H1 (cell line): ENCODE data around the gene SLC25A21. TPM values are rescaled to one million over a fixed set of nuclear protein-coding genes. Genes with fewer than 3 reads are reported as not detected.

Experiments used
- CTCF ChIA-PET: fragments of 300-600 bp; sonication (Branson Sonifier 250); formaldehyde crosslinking; loops from one replicate; lab custom pipeline; 2021; ENCODE audit not compliant: partially characterized antibody; lab: Charles Lee
- POLR2A ChIA-PET: fragments of 300-600 bp; sonication (Branson Sonifier 250); formaldehyde crosslinking; loops from one replicate; lab custom pipeline; 2021; ENCODE audit warnings: inconsistent platforms; ENCODE audit not compliant: partially characterized antibody; lab: Charles Lee
- DNase-seq, 2 experiments: peaks; one replicate each; pipeline versions ENCODE4 v3.0.0 to v3.0.0-alpha.2; 2010 to 2022; ENCODE audit warnings: low spot score in 2 of 2, low read depth in 1 of 2, mixed read lengths in 1 of 2
- FAIRE-seq: peaks from 2 replicates; lab custom pipeline; 2011; peaks lifted over from hg19 to GRCh38; lab: Jason Lieb, UNC
- H2AFZ ChIP-seq: 2 replicates; pipeline ENCODE4 v1.8.1; 2012; ENCODE audit warnings: low read length, inconsistent platforms
- H2AK5ac ChIP-seq: 2 replicates; pipeline ENCODE4 v1.6.1; 2013; ENCODE audit warnings: low read depth, low read length
- H2BK120ac ChIP-seq: replicated peaks from 2 replicates; pipeline ENCODE3; 2013; ENCODE audit warnings: low read depth, low read length, inconsistent platforms
- H2BK12ac ChIP-seq: 2 replicates; pipeline ENCODE4 v1.6.1; 2013; ENCODE audit warnings: low read depth, low read length
- H2BK15ac ChIP-seq: 2 replicates; pipeline ENCODE4 v1.6.1; 2013; ENCODE audit warnings: low read length
- H2BK20ac ChIP-seq: 2 replicates; pipeline ENCODE4 v1.6.1; 2013; ENCODE audit warnings: low read length
- H2BK5ac ChIP-seq: 2 replicates; pipeline ENCODE4 v1.6.1; 2013; ENCODE audit warnings: low read depth, low read length
- H3K14ac ChIP-seq: 2 replicates; pipeline ENCODE4 v1.6.1; 2013; ENCODE audit warnings: inconsistent platforms; ENCODE audit not compliant: insufficient read length
- H3K18ac ChIP-seq: 2 replicates; pipeline ENCODE4 v1.6.1; 2013; ENCODE audit warnings: low read length; ENCODE audit errors: extremely low read depth
- H3K23ac ChIP-seq: 2 replicates; pipeline ENCODE4 v1.6.1; 2013; ENCODE audit warnings: inconsistent platforms; ENCODE audit not compliant: insufficient read length
- H3K23me2 ChIP-seq: 2 replicates; pipeline ENCODE4 v1.6.1; 2013; ENCODE audit warnings: low read depth, low read length
- H3K27ac ChIP-seq: 2 replicates; pipeline ENCODE4 v1.6.1; 2011; ENCODE audit warnings: low read depth, low read length, inconsistent platforms
- H3K27me3 ChIP-seq, 4 experiments: replicated peaks in 1 of 4; 1 replicate in 1 of 4; 2 replicates in 3 of 4; pipeline versions ENCODE4 v1.6.1 to v1.8.1; 2011 to 2013; ENCODE audit warnings: low read length in 3 of 4, mild to moderate bottlenecking in 3 of 4, inconsistent platforms in 2 of 4, mixed read lengths in 2 of 4, moderate library complexity in 1 of 4; ENCODE audit not compliant: control insufficient read depth in 3 of 4, insufficient read depth in 3 of 4; ENCODE audit errors: extremely low read depth in 1 of 4
- H3K36me3 ChIP-seq, 4 experiments: 2 replicates each; pipeline versions ENCODE4 v1.6.1 to v1.8.1; 2011 to 2013; ENCODE audit warnings: mild to moderate bottlenecking in 4 of 4, low read length in 3 of 4, moderate library complexity in 2 of 4, control low read depth in 1 of 4, inconsistent platforms in 1 of 4; ENCODE audit not compliant: insufficient read depth in 4 of 4, control insufficient read depth in 2 of 4
- H3K4ac ChIP-seq: replicated peaks from 2 replicates; pipeline ENCODE3; 2013; ENCODE audit warnings: low read length, low read depth, mixed read lengths, inconsistent platforms; ENCODE audit not compliant: insufficient read length
- H3K4me1 ChIP-seq, 4 experiments: replicated peaks in 1 of 4; 1 replicate in 1 of 4; 2 replicates in 3 of 4; pipeline versions ENCODE4 v1.6.1 to v1.8.1; 2011 to 2013; ENCODE audit warnings: low read length in 3 of 4, inconsistent platforms in 2 of 4, mixed read lengths in 1 of 4; ENCODE audit not compliant: insufficient read depth in 4 of 4, control insufficient read depth in 3 of 4
- H3K4me2 ChIP-seq, 2 experiments: 2 replicates each; pipeline versions ENCODE4 v1.6.1 to v1.8.1; 2011 to 2013; ENCODE audit warnings: low read depth in 2 of 2, low read length in 2 of 2, control low read depth in 1 of 2, inconsistent platforms in 1 of 2, mild to moderate bottlenecking in 1 of 2; ENCODE audit not compliant: insufficient read depth in 1 of 2
- H3K4me3 ChIP-seq, 4 experiments: fragments of 200-600, 300-600 bp in 1 of 4; sonication (generic), shearing (Covaris generic), sonication (Bioruptor Twin) in 1 of 4; 2 replicates each; pipeline versions ENCODE4 v1.5.1 to v1.8.1; 2011 to 2016; ENCODE audit warnings: low read length in 4 of 4, low read depth in 3 of 4, control low read depth in 2 of 4, inconsistent platforms in 2 of 4, mild to moderate bottlenecking in 2 of 4, mixed read lengths in 1 of 4, moderate library complexity in 1 of 4; ENCODE audit not compliant: insufficient read depth in 2 of 4; ENCODE audit errors: extremely low read depth in 1 of 4
- H3K56ac ChIP-seq: replicated peaks from 2 replicates; pipeline ENCODE3; 2013; ENCODE audit warnings: low read depth, mild to moderate bottlenecking, mixed read lengths, low read length, inconsistent platforms; ENCODE audit not compliant: insufficient read length
- H3K79me1 ChIP-seq: 2 replicates; pipeline ENCODE4 v1.6.1; 2013; ENCODE audit warnings: low read depth, low read length, control low read depth
- H3K79me2 ChIP-seq, 2 experiments: 2 replicates each; pipeline versions ENCODE4 v1.6.1 to v1.8.1; 2012 to 2013; ENCODE audit warnings: low read length in 2 of 2, mild to moderate bottlenecking in 2 of 2, inconsistent platforms in 1 of 2; ENCODE audit not compliant: insufficient read depth in 2 of 2, control insufficient read depth in 1 of 2
- H3K9ac ChIP-seq, 4 experiments: replicated peaks in 1 of 4; 1 replicate in 1 of 4; 2 replicates in 3 of 4; pipeline versions ENCODE4 v1.6.1 to v1.8.1; 2011 to 2013; ENCODE audit warnings: low read depth in 3 of 4, low read length in 3 of 4, control low read depth in 2 of 4, mild to moderate bottlenecking in 2 of 4, moderate library complexity in 2 of 4, inconsistent platforms in 1 of 4; ENCODE audit errors: extremely low read depth in 1 of 4
- H3K9me3 ChIP-seq, 2 experiments: 2 replicates each; pipeline versions ENCODE4 v1.6.1 to v1.8.1; 2012 to 2013; ENCODE audit warnings: mild to moderate bottlenecking in 2 of 2, moderate library complexity in 2 of 2, control low read depth in 1 of 2, inconsistent platforms in 1 of 2, low read depth in 1 of 2, low read length in 1 of 2, mixed read lengths in 1 of 2; ENCODE audit not compliant: insufficient read depth in 2 of 2
- H4K20me1 ChIP-seq, 2 experiments: replicated peaks in 1 of 2; 2 replicates each; pipeline versions ENCODE3 to v1.8.1; 2011 to 2013; ENCODE audit warnings: inconsistent platforms in 2 of 2, low read length in 2 of 2, mild to moderate bottlenecking in 1 of 2; ENCODE audit not compliant: insufficient read depth in 2 of 2, control insufficient read depth in 1 of 2
- H4K5ac ChIP-seq: 2 replicates; pipeline ENCODE4 v1.6.1; 2013; ENCODE audit warnings: low read length, low read depth, mixed read lengths, inconsistent platforms; ENCODE audit not compliant: insufficient read length
- H4K8ac ChIP-seq: 2 replicates; pipeline ENCODE4 v1.8.0; 2013; ENCODE audit warnings: mild to moderate bottlenecking, moderate library complexity, low read length, inconsistent platforms; ENCODE audit not compliant: insufficient read depth; ENCODE audit errors: extremely low read depth
- H4K91ac ChIP-seq: replicated peaks from 2 replicates; pipeline ENCODE3; 2013; ENCODE audit warnings: low read length, mixed read lengths, inconsistent platforms; ENCODE audit not compliant: insufficient read length
- CREB1 ChIP-seq: IDR thresholded peaks from 2 replicates; pipeline ENCODE4 v1.6.1; 2012; ENCODE audit warnings: inconsistent platforms
- HDAC6 ChIP-seq: IDR thresholded peaks from one replicate; pipeline ENCODE4 v1.7.1; 2012; ENCODE audit warnings: low read depth, mild to moderate bottlenecking, inconsistent platforms, low read length, moderate library complexity
- RNF2 ChIP-seq: fragments of 200-900, 300-1000 bp; sonication (generic); IDR thresholded peaks from 2 replicates; pipeline ENCODE4 v1.7.1; 2016; ENCODE audit warnings: borderline replicate concordance, low read depth, mild to moderate bottlenecking, antibody characterized with exemption, low read length; ENCODE audit not compliant: poor library complexity, severe bottlenecking; ENCODE audit errors: missing control alignments
- SRF ChIP-seq: IDR thresholded peaks from 2 replicates; pipeline ENCODE4 v1.6.1; 2011; ENCODE audit warnings: mild to moderate bottlenecking, low read depth, low read length, moderate library complexity
- WGBS, 2 experiments: shearing (Covaris generic) in 1 of 2; methylation state at CpG; one replicate each; pipeline versions ENCODE4 v1.1.6 to v1.1.7; 2013 to 2015; ENCODE audit warnings: low lambda C conversion rate in 2 of 2, mixed read lengths in 2 of 2, inconsistent platforms in 1 of 2, low coverage in 1 of 2, missing lambda C conversion rate in 1 of 2; ENCODE audit not compliant: insufficient replicate concordance in 2 of 2, insufficient coverage in 1 of 2, insufficient read length in 1 of 2; ENCODE audit errors: extremely low coverage in 1 of 2, missing lambda C conversion rate in 1 of 2; 5-methylcytosine and 5-hydroxymethylcytosine counted together
- polyA plus RNA-seq, 7 experiments: library from polyadenylated mRNA; depleted of rRNA in 3 of 7; stranded (reverse) in 5 of 7; unstranded in 2 of 7; fragments of >200 nt in 5 of 7; fragments of 200-250 nt in 2 of 7; gene quantifications; 1 replicate in 5 of 7; 2 replicates in 1 of 7; 4 replicates in 1 of 7; pipeline versions ENCODE4 v1.2.1 to v1.2.3, GENCODE V29; 2011 to 2013; ENCODE audit warnings: missing spikeins in 2 of 7, mixed read lengths in 2 of 7
- total RNA-seq: library from RNA; stranded (reverse); fragmentation: NEBNext Ultra II Directional; extraction: Animal tissue kit (Norgen Biotek cat#: 25700); gene quantifications from 2 replicates; pipeline ENCODE4 v1.2.1, GENCODE V29; 2021

The SLC25A21 gene
- total and polyA plus RNA-seq, 2 of the 8 experiments (the other 6 are each of a cell fraction or from before 2014, with no cell fraction given) = 6.9 to 15.7 TPM

- DNase-seq = no peak
- POLR2A ChIA-PET = no interaction called here
- TF ChIP-seq SRF (no peak), CREB1 (no peak), RNF2 (no peak), HDAC6 (no peak)
These were observed 317.0 kb downstream of the SLC25A21 start for GRCh38 chr14:36855396-36855795.

More at GRCh38 chr14:36855396-36855795, 317.0 kb downstream of the SLC25A21 start:
- H3K79me2 ChIP-seq = no peaks in the 10 kb centered on the region
- no peak overlapping the region for H3K4ac ChIP-seq
- CTCF ChIA-PET = no interaction called here
- H4K20me1 ChIP-seq = no peaks in the 10 kb centered on the region
- no peak overlapping the region for H2AFZ ChIP-seq
- no peak overlapping the region for H3K4me2 ChIP-seq
- H2BK120ac ChIP-seq = no peak overlapping the region
- no peak overlapping the region for H3K23ac ChIP-seq
- H4K8ac ChIP-seq = no peak overlapping the region
- H3K27me3 ChIP-seq = no peaks in the 10 kb centered on the region
- no peak overlapping the region for H3K14ac ChIP-seq
- WGBS, 2 experiments = 70% methylated on average over 3 of the region's 3 CpGs; no CpG with 5 or more reads in 1 of the 2 experiments
- no peak overlapping the region for H2BK20ac ChIP-seq
- H3K56ac ChIP-seq = no peak overlapping the region
- H3K4me3 ChIP-seq = no peak overlapping the region
- no peak overlapping the region for H2BK15ac ChIP-seq
- H4K5ac ChIP-seq = no peak overlapping the region
- no peaks in the 10 kb centered on the region; the same call in 1 of the 2 replicates for H3K79me1 ChIP-seq
- no peak overlapping the region for H3K9ac ChIP-seq
- H2AK5ac ChIP-seq = no peak overlapping the region
- no peaks in the 10 kb centered on the region for H3K23me2 ChIP-seq
- H4K91ac ChIP-seq = no peak overlapping the region
- H3K36me3 ChIP-seq = no peaks in the 10 kb centered on the region
- no peak overlapping the region for H3K27ac ChIP-seq
- peaks cover 0 to 7% (median 5%) of the 10 kb centered on the region in 4 experiments; a peak in 4 of 7 replicates for H3K4me1 ChIP-seq
- no peak overlapping the region for H2BK5ac ChIP-seq
- H3K9me3 ChIP-seq = no peaks in the 10 kb centered on the region
- no peak overlapping the region for H2BK12ac ChIP-seq
- FAIRE-seq = no peak
- no peak overlapping the region for H3K18ac ChIP-seq
